NCI-H128 (cell line): Measurements from ENCODE around the gene GPR85.
"Not testable (repeated sequence)": the region's sequence is repeated elsewhere in the genome, so short reads cannot be mapped to it uniquely, and the experiment has no call there.

Experiments used
- DNase-seq: peaks from one replicate; lab custom pipeline; 2025; ENCODE audit not compliant: unreplicated experiment; lab: John Stamatoyannopoulos, UW

Gene GPR85

GRCh38 chr7:113084496-113085172 is 2.0 kb downstream of the GPR85 start:
- DNase-seq: no peak

- DNase-seq: no peak
These were observed 2.7 kb downstream of the GPR85 start for GRCh38 chr7:113083816-113084495.

GRCh38 chr7:113083132-113083815 is 3.4 kb downstream of the GPR85 start:
- DNase-seq: no peak

GRCh38 chr7:113078331-113078730 is 8.3 kb downstream of the GPR85 start:
- DNase-seq: no peak

GRCh38 chr7:113076703-113077102 is 9.9 kb downstream of the GPR85 start:
- DNase-seq: no peak

- DNase-seq: no peak
These were observed 15.2 kb downstream of the GPR85 start for GRCh38 chr7:113071465-113071864.

- no peak for DNase-seq
These were observed 24.1 kb downstream of the GPR85 start for GRCh38 chr7:113062499-113062898.

- no peak for DNase-seq
These were observed 26.5 kb downstream of the GPR85 start for GRCh38 chr7:113060100-113060499.

GRCh38 chr7:113054938-113055337 is 31.7 kb downstream of the GPR85 start:
- DNase-seq: no peak

- DNase-seq: not testable (repeated sequence)
These were observed 32.4 kb downstream of the GPR85 start for GRCh38 chr7:113054272-113054671.

- DNase-seq: not testable (repeated sequence)
These were observed 37.4 kb downstream of the GPR85 start for GRCh38 chr7:113049221-113049620.

- DNase-seq: no peak
These were observed 40.2 kb downstream of the GPR85 start for GRCh38 chr7:113046453-113046852.

- DNase-seq: no peak
These were observed 41.2 kb downstream of the GPR85 start for GRCh38 chr7:113045379-113045778.

- DNase-seq: no peak
These were observed 42.2 kb downstream of the GPR85 start for GRCh38 chr7:113044394-113044793.

- no peak for DNase-seq
These were observed 45.8 kb downstream of the GPR85 start for GRCh38 chr7:113040849-113041248.

- DNase-seq: no peak
These were observed 52.7 kb downstream of the GPR85 start for GRCh38 chr7:113033959-113034358.
